Activated CD4-positive, alpha-beta memory T cell treated with anti-CD3 and anti-CD28 coated beads for 36 hours (primary cell): ENCODE measurements around the gene HYLS1. TPM values are rescaled to one million over a fixed set of nuclear protein-coding genes. Genes with fewer than 3 reads are reported as not detected.

Experiments
- CTCF ChIA-PET: fragments of 350-600 bp; sonication (Branson Sonifier 250); formaldehyde crosslinking; loops from one replicate; lab custom pipeline; 2021; ENCODE audit warnings: antibody characterized with exemption, inconsistent platforms; lab: Charles Lee
- POLR2A ChIA-PET: fragments of 350-600 bp; sonication (Branson Sonifier 250); formaldehyde crosslinking; loops from one replicate; lab custom pipeline; 2021; ENCODE audit warnings: antibody characterized with exemption; lab: Charles Lee
- DNase-seq: peaks from one replicate; pipeline ENCODE4 v3.0.0-alpha.2; 2020
- H3K27ac Mint-ChIP-seq: one replicate; pipeline ENCODE4 v1.8.0; 2021; ENCODE audit warnings: mixed read lengths
- H3K27me3 Mint-ChIP-seq: one replicate; pipeline ENCODE4 v1.8.0; 2021; ENCODE audit warnings: mixed read lengths
- H3K36me3 Mint-ChIP-seq: one replicate; pipeline ENCODE4 v1.8.0; 2021; ENCODE audit warnings: mixed read lengths
- H3K4me1 Mint-ChIP-seq: one replicate; pipeline ENCODE4 v1.8.0; 2021; ENCODE audit warnings: low read depth, mixed read lengths
- H3K4me3 Mint-ChIP-seq: one replicate; pipeline ENCODE4 v1.8.0; 2021; ENCODE audit warnings: mild to moderate bottlenecking, mixed read lengths
- H3K9me3 Mint-ChIP-seq: one replicate; pipeline ENCODE4 v1.8.0; 2021; ENCODE audit warnings: mixed read lengths
- intact Hi-C: fragments of 100-400 bp; cut with micrococcal nuclease; formaldehyde crosslinking; loops from one replicate; pipeline ENCODE4 v1.15.1; 2023
- total RNA-seq, 2 experiments: library from RNA; stranded (reverse); gene quantifications; one replicate each; pipeline ENCODE4 v1.2.3, GENCODE V29; 2021

The HYLS1 gene
- total RNA-seq, 2 experiments from 2014 or later = 8.2 to 8.3 TPM

DNA sequence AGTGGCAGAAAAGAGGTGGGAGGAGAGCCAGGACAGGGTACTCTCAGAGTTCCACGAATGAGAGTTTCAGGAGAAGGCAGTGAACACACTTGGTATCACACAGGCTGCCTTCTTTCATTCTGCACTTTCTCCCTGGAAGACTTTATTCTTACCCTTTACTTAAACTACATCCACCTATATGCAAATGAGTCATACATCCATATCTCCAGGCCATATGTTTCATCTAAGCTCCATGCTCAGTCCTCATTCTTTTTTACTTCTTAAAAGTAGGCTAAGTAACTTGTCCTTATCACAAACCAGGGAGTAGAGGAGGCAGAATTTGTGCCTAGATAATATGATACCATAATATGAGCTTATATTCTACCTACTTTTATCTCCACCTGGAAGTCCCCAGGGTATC is 6.2 kb upstream of the HYLS1 start:
- Mint-ChIP-seq H3K27me3 (peaks cover 2% of the 10 kb centered on the region), H3K9me3 (no peaks in the 10 kb centered on the region), H3K4me1 (no peaks in the 10 kb centered on the region), H3K27ac (no peak overlapping the region), H3K36me3 (no peaks in the 10 kb centered on the region), H3K4me3 (no peak overlapping the region)
- intact Hi-C loops = loop anchor here (10.0 kb wide), 1 partner anchor 926 kb away; the partner anchor contains the start of gene CCDC15
- ChIA-PET POLR2A (interaction anchor here (0.6 kb wide), 1 partner anchor 241 kb away, joined by 3 read pairs; no protein-coding TSS in a partner anchor), CTCF (interaction anchor here (0.6 kb wide), 1 partner anchor 960 kb away, joined by 5 read pairs; no protein-coding TSS in a partner anchor)
- DNase-seq = no peak

GRCh38 chr11:125883375-125883774 is 4.1 kb upstream of the HYLS1 start:
- H3K4me1 Mint-ChIP-seq = peaks cover 12% of the 10 kb centered on the region
- H3K4me3 Mint-ChIP-seq = no peak overlapping the region
- CTCF ChIA-PET = no interaction called here
- H3K27ac Mint-ChIP-seq = no peak overlapping the region
- POLR2A ChIA-PET = no interaction called here
- peaks cover 6% of the 10 kb centered on the region for H3K27me3 Mint-ChIP-seq
- intact Hi-C loops = loop anchor here (10.0 kb wide), 1 partner anchor 929 kb away; the partner anchor contains the start of gene CCDC15
- H3K36me3 Mint-ChIP-seq = peaks cover 3% of the 10 kb centered on the region
- H3K9me3 Mint-ChIP-seq = no peaks in the 10 kb centered on the region
- DNase-seq = no peak

DNA sequence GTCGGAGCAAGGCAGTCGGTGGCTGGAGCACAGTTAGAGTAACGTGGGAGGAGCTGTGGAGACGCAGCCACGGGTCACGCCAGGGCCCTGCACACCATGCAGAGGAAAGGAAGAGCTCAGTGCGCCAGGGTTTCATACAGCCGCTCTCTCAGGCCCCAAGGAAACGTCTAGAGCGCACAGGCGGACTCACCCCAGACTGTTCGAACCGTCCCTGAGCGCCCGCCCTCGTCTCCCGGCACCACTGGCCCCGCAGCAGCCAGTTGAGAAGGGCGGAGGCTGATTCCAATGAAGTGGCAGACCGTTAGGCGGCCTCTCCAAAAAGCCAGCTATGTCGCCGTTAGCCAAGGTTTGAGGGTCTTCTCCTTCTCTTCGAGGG is 483 bp upstream of the HYLS1 start:
- Mint-ChIP-seq H3K27ac (peak overlapping the region; percentile 93), H3K9me3 (no peaks in the 10 kb centered on the region), H3K36me3 (peaks cover 13% of the 10 kb centered on the region), H3K4me1 (peaks cover 26% of the 10 kb centered on the region), H3K27me3 (peaks cover 6% of the 10 kb centered on the region), H3K4me3 (peak overlapping the region; percentile 74)
- ChIA-PET POLR2A (interaction anchor here (1.4 to 2.5 kb wide), 5 partner anchors 10 to 317 kb away, joined by 4 to 24 read pairs (median 6); partner anchors contain the start of genes CHEK1, EI24 and PUS3), CTCF (interaction anchor here (0.7 to 2.5 kb wide), 5 partner anchors 10 to 319 kb away, joined by 3 to 16 read pairs (median 6); partner anchors contain the start of gene PUS3)
- DNase-seq = peak; percentile 65
- intact Hi-C loops = loop anchor here (1.0 to 10.0 kb wide), 9 partner anchors 16 to 932 kb away; partner anchors contain the start of genes CCDC15, EI24, FAM118B and PUS3

- peaks cover 6% of the 10 kb centered on the region for H3K27me3 Mint-ChIP-seq
- ChIA-PET POLR2A (no interaction called here), CTCF (no interaction called here)
- DNase-seq = no peak
- no peaks in the 10 kb centered on the region for H3K9me3 Mint-ChIP-seq
- H3K27ac Mint-ChIP-seq = no peak overlapping the region
- no peak overlapping the region for H3K4me3 Mint-ChIP-seq
- peaks cover 26% of the 10 kb centered on the region for H3K36me3 Mint-ChIP-seq
- H3K4me1 Mint-ChIP-seq = peaks cover 32% of the 10 kb centered on the region
- intact Hi-C loops = no loop called here
Measured at GRCh38 chr11:125890447-125891100, 3.1 kb downstream of the HYLS1 start.

DNA sequence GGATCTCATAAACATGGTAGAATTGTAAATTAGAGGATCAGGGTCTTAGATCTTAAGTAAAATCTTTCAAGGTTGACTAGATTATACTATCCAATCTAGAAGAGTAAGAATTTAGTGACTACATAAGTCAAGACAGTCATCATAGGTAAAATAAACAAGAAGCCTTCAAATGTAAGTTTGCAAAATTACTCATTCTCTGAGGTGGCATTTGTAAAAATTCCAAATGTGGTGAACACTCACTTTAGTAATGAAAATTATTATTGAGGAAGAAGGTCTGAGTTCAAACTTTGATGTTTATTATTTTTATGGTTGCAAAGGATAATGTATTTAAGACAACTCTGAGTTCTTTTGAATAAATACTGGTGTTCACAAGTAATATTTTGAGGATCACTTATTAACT is 4.6 kb downstream of the HYLS1 start:
- Mint-ChIP-seq H3K4me3 (no peak overlapping the region), H3K9me3 (no peaks in the 10 kb centered on the region), H3K27me3 (peaks cover 4% of the 10 kb centered on the region), H3K4me1 (peaks cover 33% of the 10 kb centered on the region), H3K27ac (no peak overlapping the region), H3K36me3 (peaks cover 28% of the 10 kb centered on the region)
- POLR2A ChIA-PET = interaction anchor here (1.5 kb wide), 1 partner anchor 11 kb away, joined by 3 read pairs; the partner anchor contains the start of gene PUS3
- CTCF ChIA-PET = no interaction called here
- intact Hi-C loops = no loop called here
- DNase-seq = no peak

GRCh38 chr11:125892994-125893393 is 5.5 kb downstream of the HYLS1 start:
- no peaks in the 10 kb centered on the region for H3K27me3 Mint-ChIP-seq
- ChIA-PET POLR2A (no interaction called here), CTCF (no interaction called here)
- DNase-seq = no peak
- intact Hi-C loops = no loop called here
- H3K36me3 Mint-ChIP-seq = peaks cover 29% of the 10 kb centered on the region
- H3K9me3 Mint-ChIP-seq = no peaks in the 10 kb centered on the region
- no peak overlapping the region for H3K27ac Mint-ChIP-seq
- peaks cover 37% of the 10 kb centered on the region for H3K4me1 Mint-ChIP-seq
- H3K4me3 Mint-ChIP-seq = no peak overlapping the region

GRCh38 chr11:125901872-125902271 is 14.4 kb downstream of the HYLS1 start:
- no peak overlapping the region for H3K27ac Mint-ChIP-seq
- intact Hi-C loops = loop anchor here (2.0 kb wide), 1 partner anchor 161 kb away; the partner anchor contains the start of gene CDON
- POLR2A ChIA-PET = interaction anchor here (2.2 kb wide), 1 partner anchor 14 kb away, joined by 24 read pairs; the partner anchor contains the start of gene HYLS1

GRCh38 chr11:125902277-125902926 is 14.9 kb downstream of the HYLS1 start:
- Mint-ChIP-seq H3K27me3 (peaks cover 19% of the 10 kb centered on the region), H3K4me3 (peak overlapping the region; percentile 93), H3K4me1 (peaks cover 39% of the 10 kb centered on the region), H3K9me3 (no peaks in the 10 kb centered on the region), H3K27ac (peak overlapping the region; percentile 91), H3K36me3 (peaks cover 30% of the 10 kb centered on the region)
- DNase-seq = no peak
- intact Hi-C loops = loop anchor here (2.0 kb wide), 1 partner anchor 160 kb away; the partner anchor contains the start of gene CDON
- CTCF ChIA-PET = interaction anchor here (0.8 to 2.5 kb wide), 5 partner anchors 15 to 334 kb away, joined by 3 to 16 read pairs (median 4); partner anchors contain the start of gene HYLS1
- POLR2A ChIA-PET = interaction anchor here (1.0 to 2.2 kb wide), 2 partner anchors 15 to 310 kb away, joined by 3 to 24 read pairs; partner anchors contain the start of genes HYLS1 and STT3A

More at GRCh38 chr11:125901872-125902271, 14.4 kb downstream of the HYLS1 start:
- CTCF ChIA-PET = interaction anchor here (2.5 kb wide), 1 partner anchor 14 kb away, joined by 16 read pairs; the partner anchor contains the start of gene HYLS1
- H3K4me1 Mint-ChIP-seq = peaks cover 42% of the 10 kb centered on the region
- no peaks in the 10 kb centered on the region for H3K9me3 Mint-ChIP-seq
- no peak for DNase-seq
- H3K27me3 Mint-ChIP-seq = peaks cover 18% of the 10 kb centered on the region
- H3K4me3 Mint-ChIP-seq = peak overlapping the region; percentile 71
- peaks cover 31% of the 10 kb centered on the region for H3K36me3 Mint-ChIP-seq

DNA sequence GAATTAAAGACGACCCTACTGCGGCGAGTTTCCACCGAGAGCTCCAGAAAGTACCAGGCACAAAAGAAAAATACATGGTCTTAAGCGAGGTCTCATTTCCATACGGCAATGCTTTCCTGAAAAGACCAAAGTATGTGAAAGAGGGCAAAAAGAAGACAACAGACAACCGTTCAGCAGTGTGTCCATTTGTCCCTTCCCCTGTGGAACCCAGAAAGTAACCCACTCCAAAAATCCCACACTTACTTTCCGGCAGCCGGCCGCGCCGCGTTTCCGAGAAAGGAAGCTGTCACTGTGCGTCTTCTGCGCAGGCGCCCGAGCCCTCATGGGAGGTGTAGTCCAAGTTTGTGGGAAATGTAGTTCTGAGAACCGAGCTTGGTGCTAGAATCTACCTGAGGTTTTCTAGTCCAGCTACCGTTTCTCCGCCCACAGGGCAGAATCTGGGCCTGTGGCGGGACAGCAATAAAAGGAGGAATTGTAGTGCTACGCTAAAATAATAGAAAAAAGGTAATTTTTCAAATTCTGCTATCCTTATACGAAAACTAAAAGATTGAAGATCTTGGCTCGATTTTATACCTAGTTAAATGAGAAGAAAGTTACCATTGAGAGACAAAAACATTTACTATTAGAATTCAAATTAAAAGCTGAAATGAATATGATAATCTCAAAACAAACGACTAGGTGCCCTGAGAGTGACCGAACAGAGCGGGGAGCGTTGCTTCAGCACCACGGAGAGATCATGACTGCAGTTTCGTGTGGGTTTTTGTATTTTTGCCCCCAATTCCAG is 15.7 kb downstream of the HYLS1 start, which contains the start of gene PUS3:
TSS of gene PUS3 (minus strand) at position 280 of the 784 bp plus-strand sequence. CDS start 6,922 bp downstream, outside the sequence.
- Mint-ChIP-seq H3K9me3 (no peaks in the 10 kb centered on the region), H3K27ac (peak within 1 kb of the TSS; percentile 91), H3K36me3 (peaks cover 25% of the 10 kb centered on the region), H3K4me3 (peak within 1 kb of the TSS; percentile 93), H3K4me1 (peaks cover 32% of the 10 kb centered on the region), H3K27me3 (peaks cover 21% of the 10 kb centered on the region)
- ChIA-PET POLR2A (interaction anchor here (0.7 to 2.2 kb wide), 4 partner anchors 11 to 311 kb away, joined by 3 to 24 read pairs (median 4); partner anchors contain the start of genes HYLS1 and STT3A), CTCF (interaction anchor here (0.8 to 2.5 kb wide), 6 partner anchors 10 to 335 kb away, joined by 3 to 16 read pairs (median 4); partner anchors contain the start of gene HYLS1)
- intact Hi-C loops = loop anchor here (1.0 to 2.0 kb wide), 2 partner anchors 16 to 160 kb away; partner anchors contain the start of genes CDON and HYLS1
- peak; percentile 93 for DNase-seq

DNA sequence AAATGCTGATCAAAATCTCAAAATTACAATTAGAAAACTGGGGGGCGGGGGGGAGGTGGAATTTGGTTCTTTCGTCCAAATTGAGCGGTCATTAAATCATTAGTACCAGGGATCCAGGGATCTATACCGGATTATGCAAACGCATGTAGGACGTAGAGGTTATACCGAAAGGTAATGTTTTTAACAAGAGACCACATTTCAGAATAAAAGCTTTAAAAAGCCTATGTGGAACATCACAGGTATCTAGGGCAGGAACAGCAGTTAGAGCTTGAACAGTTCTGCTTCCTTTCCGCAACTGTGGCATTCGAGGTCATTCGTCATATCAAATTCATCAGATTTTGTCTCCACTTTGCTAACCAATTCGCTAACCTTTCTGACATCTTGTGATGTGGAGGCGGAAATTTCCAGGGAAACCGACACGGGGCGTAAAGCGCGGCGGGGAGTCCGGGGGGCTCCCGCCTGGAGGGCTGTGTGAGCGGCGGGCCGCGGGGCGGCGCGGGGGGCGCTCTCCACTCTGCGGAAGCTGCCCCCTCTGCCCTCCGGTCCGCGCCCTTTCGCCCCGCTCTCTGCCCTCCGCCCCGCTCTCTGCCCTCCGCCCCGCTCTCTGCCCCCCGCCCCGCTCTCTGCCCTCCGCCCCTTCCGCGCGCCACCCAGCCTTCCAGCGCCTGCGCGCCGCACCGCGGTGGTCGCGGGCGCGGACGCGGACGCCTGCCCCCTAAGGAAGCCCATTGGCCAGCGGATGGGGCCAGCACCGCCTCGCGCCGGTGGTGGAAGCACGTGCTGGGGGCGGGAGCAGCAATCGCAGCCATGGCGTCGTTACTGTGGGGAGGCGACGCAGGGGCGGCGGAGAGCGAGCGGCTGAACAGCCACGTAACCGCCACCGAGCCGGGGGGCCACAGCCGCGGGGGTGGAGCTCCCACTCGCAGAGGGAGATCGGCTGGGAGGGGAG is 16.5 kb downstream of the HYLS1 start, which contains the start of gene DDX25:
TSS of gene DDX25 (plus strand) at position 798 of the 949 bp plus-strand sequence. CDS start at position 808, 10 bp downstream.
- peak; percentile 32 for DNase-seq
- Mint-ChIP-seq H3K4me3 (peak within 1 kb of the TSS; percentile 93), H3K27ac (peak within 1 kb of the TSS; percentile 19), H3K27me3 (peaks cover 25% of the 10 kb centered on the region), H3K9me3 (no peaks in the 10 kb centered on the region), H3K4me1 (peaks cover 31% of the 10 kb centered on the region), H3K36me3 (peaks cover 25% of the 10 kb centered on the region)
- ChIA-PET POLR2A (interaction anchor here (0.7 to 2.2 kb wide), 3 partner anchors 12 to 86 kb away, joined by 3 to 24 read pairs (median 5); partner anchors contain the start of gene HYLS1), CTCF (interaction anchor here (1.3 to 2.5 kb wide), 5 partner anchors 9 to 336 kb away, joined by 3 to 16 read pairs (median 3); partner anchors contain the start of gene HYLS1)
- intact Hi-C loops = loop anchor here (1.0 to 2.0 kb wide), 2 partner anchors 17 to 159 kb away; partner anchors contain the start of genes CDON and HYLS1
